GM19035 (cell line): Measurements from ENCODE around the gene OR2T11.
"Not testable (repeated sequence)": the region's sequence is repeated elsewhere in the genome, so short reads cannot be mapped to it uniquely, and the experiment has no call there.

ENCODE experiments used
- ATAC-seq: cut with Tn5 transposase; IDR thresholded peaks from one replicate; pipeline ENCODE4 v1.9.1; 2021; ENCODE audit not compliant: unreplicated experiment

The OR2T11 gene

GRCh38 chr1:248621770-248622169 is 13.1 kb downstream of the OR2T11 start:
- no peak for ATAC-seq

DNA sequence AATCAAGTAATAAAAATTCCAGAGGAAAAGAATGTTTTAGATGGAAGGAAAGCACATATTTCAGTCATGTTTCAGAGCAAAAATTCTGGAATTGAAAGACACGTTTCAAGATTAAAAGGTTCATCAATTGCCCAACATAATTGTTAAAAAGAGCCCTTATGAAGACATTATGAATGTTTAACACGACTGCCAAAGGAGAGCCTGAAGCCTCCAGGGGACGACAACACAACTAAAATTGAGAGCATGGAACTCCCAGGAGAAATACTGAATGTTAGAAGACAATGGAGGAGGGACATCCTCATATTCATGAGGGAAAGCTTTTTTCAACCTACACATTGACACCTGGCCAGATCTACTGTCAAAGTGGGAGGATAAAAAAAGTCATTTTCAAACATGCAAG is 16.0 kb downstream of the OR2T11 start:
- ATAC-seq: no peak

- ATAC-seq: no peak
These were observed 16.8 kb downstream of the OR2T11 start for GRCh38 chr1:248618119-248618518.

- ATAC-seq: no peak
These were observed 21.1 kb downstream of the OR2T11 start for GRCh38 chr1:248613742-248614141.

- no peak for ATAC-seq
These were observed 22.9 kb downstream of the OR2T11 start for GRCh38 chr1:248611883-248612414.

DNA sequence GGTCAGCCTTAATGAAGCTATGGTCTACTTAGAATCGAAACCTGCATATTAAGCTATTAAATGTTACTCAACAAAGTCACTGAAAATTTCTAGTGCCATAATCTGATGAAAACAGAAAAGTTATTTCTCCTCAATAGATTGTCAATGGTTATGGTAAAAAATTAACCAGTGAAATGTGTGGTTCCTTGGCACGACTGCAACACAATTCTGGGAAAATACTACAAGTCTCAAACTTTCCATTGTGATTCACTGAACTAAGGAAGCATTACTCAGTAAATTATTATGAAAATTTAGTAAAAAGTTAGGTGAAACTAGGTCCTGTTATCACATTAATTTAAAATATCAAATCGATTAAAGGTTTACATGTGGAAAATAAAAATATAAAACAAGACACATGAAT is 24.6 kb downstream of the OR2T11 start:
- ATAC-seq: no peak

GRCh38 chr1:248599396-248599795 is 35.5 kb downstream of the OR2T11 start:
- no peak for ATAC-seq

DNA sequence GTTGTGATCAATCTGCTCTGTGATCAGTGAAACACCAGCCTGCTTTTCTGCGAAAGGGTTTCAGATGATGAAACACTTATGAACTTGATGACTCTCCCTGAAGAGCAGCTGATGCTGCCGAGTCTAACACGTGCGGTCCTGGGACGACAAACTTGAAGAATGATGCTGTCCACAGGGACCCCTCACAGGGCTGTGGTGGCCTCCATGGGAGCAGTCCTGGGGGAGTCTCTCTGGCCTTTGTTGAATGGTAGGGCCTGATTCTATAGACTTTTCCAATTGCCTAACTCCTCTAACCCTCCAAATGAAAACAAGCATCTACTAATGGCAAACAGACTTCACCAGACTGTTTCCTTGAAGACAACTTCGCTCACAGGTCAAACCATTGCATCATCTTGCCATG is 37.3 kb downstream of the OR2T11 start, which contains the start of gene OR2T10:
TSS of gene OR2T10 (minus strand) at position 112 of the 400 bp plus-strand sequence. CDS start 3,932 bp downstream, outside the sequence.
- no peak for ATAC-seq

GRCh38 chr1:248596615-248597014 is 38.3 kb downstream of the OR2T11 start:
- no peak for ATAC-seq

GRCh38 chr1:248593226-248593625 is 41.7 kb downstream of the OR2T11 start:
- ATAC-seq: no peak

GRCh38 chr1:248592655-248593054 is 42.2 kb downstream of the OR2T11 start:
- no peak for ATAC-seq

DNA sequence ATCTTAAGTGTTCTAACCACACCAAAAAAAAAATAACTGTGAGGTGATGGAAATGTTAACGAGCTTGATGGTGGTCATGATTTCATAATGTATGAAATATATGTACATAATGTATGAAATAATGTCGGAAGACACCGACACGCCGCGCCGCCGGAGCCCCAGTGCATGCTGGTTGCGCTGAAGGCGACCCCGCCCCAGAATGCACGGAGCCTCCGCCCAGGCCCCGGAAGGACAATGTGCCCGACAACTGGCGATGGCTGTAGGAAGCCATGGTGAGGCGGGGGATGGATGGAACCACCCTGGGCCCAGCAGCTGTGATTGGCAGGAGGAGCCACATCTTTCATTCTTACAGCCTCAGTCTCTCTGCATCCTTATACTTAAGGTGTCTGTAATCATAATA is 44.8 kb downstream of the OR2T11 start:
- ATAC-seq: no peak

DNA sequence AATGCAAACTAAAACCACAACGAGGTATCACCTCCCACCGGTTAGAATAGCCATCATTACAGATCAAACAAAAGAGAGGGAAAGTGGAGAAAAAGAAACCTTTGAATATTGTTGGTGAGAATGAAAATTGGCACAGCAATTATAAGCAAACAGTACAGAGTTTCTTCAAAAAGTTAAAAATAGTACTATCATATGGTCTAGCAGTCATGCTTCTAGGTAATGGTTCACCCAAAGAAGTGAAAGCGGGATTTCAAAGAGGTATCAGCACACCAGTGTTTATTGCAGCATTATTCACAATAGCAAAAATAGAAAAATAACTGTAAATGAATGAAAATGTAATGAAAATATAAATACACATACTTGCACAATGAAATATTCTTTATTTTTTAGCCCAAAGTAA is 45.6 kb downstream of the OR2T11 start:
- no peak for ATAC-seq

- ATAC-seq: no peak
These were observed 49.6 kb downstream of the OR2T11 start for GRCh38 chr1:248585266-248585665.

DNA sequence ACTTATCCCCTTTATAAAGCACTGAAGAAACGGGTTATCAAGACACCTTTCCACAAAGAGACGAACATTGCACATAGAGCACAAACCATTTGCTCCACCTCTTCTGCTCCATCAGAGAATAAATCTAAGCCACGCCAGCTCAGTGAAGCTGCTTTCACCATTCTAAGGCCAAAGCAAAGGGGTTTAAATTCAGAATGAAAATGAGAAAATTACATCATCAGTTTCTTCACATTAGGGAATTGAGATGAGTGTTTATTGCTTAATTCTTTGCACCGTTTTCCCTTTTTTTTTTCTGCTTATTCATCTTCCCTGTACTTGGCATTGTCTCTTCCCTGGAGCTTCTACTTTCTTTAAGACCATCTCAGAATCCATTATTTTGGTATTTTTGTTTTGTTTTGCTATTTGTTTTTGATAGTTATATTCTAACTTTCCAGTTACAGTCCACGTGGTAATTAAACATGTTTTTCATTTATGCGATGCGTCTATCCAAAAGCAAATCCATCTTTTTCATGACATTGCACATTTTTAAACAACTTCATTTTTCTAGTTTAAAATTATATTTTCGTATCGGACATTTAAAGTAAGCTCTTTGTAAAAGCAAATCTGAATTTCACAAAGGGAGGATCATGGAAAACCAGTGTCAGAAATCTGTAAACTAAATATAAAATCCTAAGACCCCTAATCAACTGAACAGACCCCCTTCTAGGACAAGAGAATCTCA is 58.5 kb downstream of the OR2T11 start:
- ATAC-seq: no peak

DNA sequence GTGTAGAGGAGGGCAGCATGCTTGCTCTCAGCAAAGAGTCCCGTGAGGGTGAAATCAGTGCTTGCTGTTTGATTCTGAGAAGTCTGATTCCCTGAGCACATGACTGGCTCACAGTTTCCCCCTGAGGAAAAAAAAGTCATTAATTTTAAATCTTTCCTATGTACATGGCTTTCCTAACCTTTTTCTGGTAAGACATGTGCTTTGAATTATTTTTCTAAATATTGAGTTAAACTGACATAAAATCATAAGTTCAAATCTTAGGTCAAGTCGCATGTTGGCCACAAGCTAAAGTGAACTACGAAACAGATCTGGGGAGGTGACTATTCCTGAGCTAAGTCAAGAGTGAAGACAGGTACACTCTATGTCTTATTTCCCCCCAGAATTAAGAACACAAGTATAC is 60.2 kb downstream of the OR2T11 start, which contains the start of gene OR2T34:
TSS of gene OR2T34 (minus strand) at position 101 of the 400 bp plus-strand sequence. CDS start at position 101, 0 bp downstream.
- ATAC-seq: not testable (repeated sequence)

GRCh38 chr1:248573856-248574255 is 61.0 kb downstream of the OR2T11 start:
- ATAC-seq: not testable (repeated sequence)
